ENCODE results near the gene MUC4.

GRCh38 chr3:195736866-195737490, 74.8 kb downstream of the MUC4 start:
- TF ChIP-seq USF2 (IDR thresholded peaks at IDR 0.05; ENCODE audit: low read depth, low read length) (no peak), MAFK (IDR thresholded peaks at IDR 0.05; ENCODE audit: low read depth, low read length) (no peak), CTCF (conservative IDR thresholded peaks at IDR 0.05; ENCODE audit: low read depth, low read length) (no peak), RFX5 (IDR thresholded peaks at IDR 0.05; ENCODE audit: low read depth, low read length) (no peak), CHD1 (IDR thresholded peaks at IDR 0.05; ENCODE audit: low read depth, low read length) (no peak), MAZ (IDR thresholded peaks at IDR 0.05; ENCODE audit: borderline replicate concordance, low read depth, low read length) (no peak), POLR2A (IDR thresholded peaks at IDR 0.05; ENCODE audit: low read depth, low read length) (no peak), FOS (IDR thresholded peaks at IDR 0.05; ENCODE audit: low read depth, low read length) (no peak), CEBPB (IDR thresholded peaks at IDR 0.05; ENCODE audit: low read depth, low read length) (no peak), BHLHE40 (IDR thresholded peaks at IDR 0.05; ENCODE audit: low read depth, low read length) (no peak), ELK1 (IDR thresholded peaks at IDR 0.05; ENCODE audit: borderline replicate concordance, low read depth, low read length) (no peak), SMC3 (IDR thresholded peaks at IDR 0.05; ENCODE audit: low read depth, low read length) (no peak), RAD21 (IDR thresholded peaks at IDR 0.05; ENCODE audit: low read length) (no peak)

Data from IMR-90 (cell line).